SK-N-SH treated with all-trans-retinoic acid at 6 μM for 48 hours (cell line): ENCODE results near the gene FHOD1.

Experiments
- ATAC-seq: fragments of 200-7000 bp; cut with Tn5 transposase; 3 replicates; pipeline ENCODE4 v1.9.1; 2020; ENCODE audit warnings: mild to moderate bottlenecking, moderate library complexity
- ARNTL ChIP-seq: fragments of 450-650 bp; formaldehyde crosslinking; IDR thresholded peaks from 2 replicates; pipeline ENCODE4 v1.5.0; 2020; ENCODE audit warnings: low read depth, mild to moderate bottlenecking, moderate library complexity, borderline replicate concordance
- BACH2 ChIP-seq: fragments of 250-450 bp; sonication (Bioruptor Pico); IDR thresholded peaks from 2 replicates; pipeline ENCODE4 v1.9.0; 2021; ENCODE audit warnings: mild to moderate bottlenecking, borderline replicate concordance
- CREB5 ChIP-seq: fragments of 250-450 bp; sonication (Bioruptor Pico); IDR thresholded peaks from 2 replicates; pipeline ENCODE4 v1.5.1; 2020; ENCODE audit warnings: low read depth, mild to moderate bottlenecking, moderate library complexity
- CSDC2 ChIP-seq: fragments of 250-450 bp; sonication (Bioruptor Pico); IDR thresholded peaks from 2 replicates; pipeline ENCODE4 v1.5.0; 2020; ENCODE audit warnings: mild to moderate bottlenecking, moderate library complexity
- ESRRG ChIP-seq: fragments of 250-450 bp; sonication (Bioruptor Pico); IDR thresholded peaks from 2 replicates; pipeline ENCODE4 v1.6.1; 2021; ENCODE audit warnings: mild to moderate bottlenecking
- GLIS3 ChIP-seq: fragments of 250-450 bp; sonication (Bioruptor Pico); IDR thresholded peaks from 2 replicates; pipeline ENCODE4 v1.5.0; 2020; ENCODE audit warnings: mild to moderate bottlenecking, moderate library complexity
- ISL1 ChIP-seq: fragments of 250-450 bp; sonication (Bioruptor Pico); IDR thresholded peaks from 2 replicates; pipeline ENCODE4 v2.1.2; 2022; ENCODE audit warnings: mild to moderate bottlenecking, moderate library complexity
- OSR1 ChIP-seq: fragments of 250-450 bp; sonication (Bioruptor Pico); IDR thresholded peaks from 2 replicates; pipeline ENCODE4 v1.8.0; 2022; ENCODE audit warnings: moderate library complexity, mild to moderate bottlenecking, inconsistent platforms
- PATZ1 ChIP-seq: fragments of 250-450 bp; sonication (Bioruptor Pico); IDR thresholded peaks from 2 replicates; pipeline ENCODE4 v1.8.0; 2020; ENCODE audit warnings: mild to moderate bottlenecking, moderate library complexity, borderline replicate concordance
- POU6F1 ChIP-seq: fragments of 250-450 bp; sonication (Bioruptor Pico); IDR thresholded peaks from 2 replicates; pipeline ENCODE4 v1.8.0; 2021; ENCODE audit warnings: low read depth, mild to moderate bottlenecking, moderate library complexity, borderline replicate concordance
- SNAI2 ChIP-seq: fragments of 250-450 bp; sonication (Bioruptor Pico); IDR thresholded peaks from 2 replicates; pipeline ENCODE4 v1.5.0; 2020; ENCODE audit warnings: mild to moderate bottlenecking, moderate library complexity
- TOX ChIP-seq: fragments of 250-450 bp; sonication (Bioruptor Pico); IDR thresholded peaks from 2 replicates; pipeline ENCODE4 v1.8.0; 2021; ENCODE audit warnings: mild to moderate bottlenecking, moderate library complexity, borderline replicate concordance
- TSHZ2 ChIP-seq: fragments of 250-450 bp; sonication (Bioruptor Pico); IDR thresholded peaks from 2 replicates; pipeline ENCODE4 v1.5.0; 2020; ENCODE audit warnings: mild to moderate bottlenecking, moderate library complexity
- ZC3H10 ChIP-seq: fragments of 250-450 bp; sonication (Bioruptor Pico); IDR thresholded peaks from 2 replicates; pipeline ENCODE4 v1.5.1; 2021; ENCODE audit warnings: mild to moderate bottlenecking, moderate library complexity
- ZFP3 ChIP-seq: fragments of 250-450 bp; sonication (Bioruptor Pico); IDR thresholded peaks from 2 replicates; pipeline ENCODE4 v1.5.0; 2020; ENCODE audit warnings: mild to moderate bottlenecking, moderate library complexity
- ZNF565 ChIP-seq: fragments of 450-650 bp; formaldehyde crosslinking; conservative IDR thresholded peaks from 2 replicates; pipeline ENCODE4 v1.5.0; 2020; ENCODE audit warnings: low read depth, mild to moderate bottlenecking, moderate library complexity
- ZNF70 ChIP-seq: fragments of 450-650 bp; formaldehyde crosslinking; IDR thresholded peaks from 2 replicates; pipeline ENCODE4 v1.5.0; 2020; ENCODE audit warnings: mild to moderate bottlenecking, moderate library complexity
- ZNF8 ChIP-seq: fragments of 450-650 bp; formaldehyde crosslinking; IDR thresholded peaks from 2 replicates; pipeline ENCODE4 v1.5.0; 2020; ENCODE audit warnings: mild to moderate bottlenecking, moderate library complexity

The FHOD1 gene

GRCh38 chr16:67277999-67278772, 30.9 kb upstream of the FHOD1 start:
- TF ChIP-seq ZNF8 (CRISPR knock-in tag): no peak
- ATAC-seq: peak; percentile 48

- TF ChIP-seq GLIS3: no peak
- TF ChIP-seq ZNF565 (CRISPR knock-in tag): no peak
- no peak for TF ChIP-seq TSHZ2 (CRISPR knock-in tag)
- TF ChIP-seq ARNTL (CRISPR knock-in tag): no peak
- 0 out of 2 replicates have a peak, but pooled peaks have one; percentile 20 for TF ChIP-seq TOX (CRISPR knock-in tag)
- TF ChIP-seq OSR1 (CRISPR knock-in tag): no peak
- TF ChIP-seq POU6F1 (CRISPR knock-in tag): no peak
- no peak for TF ChIP-seq ZNF70
- TF ChIP-seq, all 23 proteins: peak for 1
- ATAC-seq: peak; percentile 80
Observed at GRCh38 chr16:67277294-67277998, 30.2 kb upstream of the FHOD1 start.

- TF ChIP-seq ARNTL (CRISPR knock-in tag): no peak
- TF ChIP-seq CSDC2 (CRISPR knock-in tag): no peak
- ATAC-seq: no peak
Observed at GRCh38 chr16:67275321-67275720, 28.0 kb upstream of the FHOD1 start.

GRCh38 chr16:67271446-67271845, 24.2 kb upstream of the FHOD1 start:
- ATAC-seq: no peak
- no peak for TF ChIP-seq PATZ1 (CRISPR knock-in tag)
- TF ChIP-seq ZC3H10 (CRISPR knock-in tag): no peak
- TF ChIP-seq ZFP3 (CRISPR knock-in tag): no peak
- no peak for TF ChIP-seq OSR1 (CRISPR knock-in tag)
- TF ChIP-seq ZNF70: no peak
- no peak for TF ChIP-seq ZNF565 (CRISPR knock-in tag)
- no peak for TF ChIP-seq ESRRG (CRISPR knock-in tag)
- no peak for TF ChIP-seq SNAI2 (CRISPR knock-in tag)

GRCh38 chr16:67270931-67271338, 23.7 kb upstream of the FHOD1 start:
- no peak for ATAC-seq
- no peak for TF ChIP-seq ISL1 (CRISPR knock-in tag)
- TF ChIP-seq ZNF70: no peak
- no peak for TF ChIP-seq GLIS3
- no peak for TF ChIP-seq TOX (CRISPR knock-in tag)
- no peak for TF ChIP-seq ZC3H10 (CRISPR knock-in tag)

GRCh38 chr16:67269766-67270165, 22.5 kb upstream of the FHOD1 start:
- ATAC-seq: peak; percentile 11
- no peak for TF ChIP-seq ZNF70
- no peak for TF ChIP-seq BACH2 (CRISPR knock-in tag)
- TF ChIP-seq GLIS3: no peak
- TF ChIP-seq ARNTL (CRISPR knock-in tag): no peak
- no peak for TF ChIP-seq ZNF8 (CRISPR knock-in tag)
- TF ChIP-seq POU6F1 (CRISPR knock-in tag): no peak
- no peak for TF ChIP-seq OSR1 (CRISPR knock-in tag)
- TF ChIP-seq CSDC2 (CRISPR knock-in tag): no peak
- TF ChIP-seq CREB5 (CRISPR knock-in tag): no peak
